GM12892 (cell line): ENCODE measurements around the gene RARRES2.

Source experiments
- DNase-seq: peaks from one replicate; pipeline ENCODE4 v3.0.0; 2011; ENCODE audit not compliant: insufficient read length
- FAIRE-seq: peaks from 2 replicates; lab custom pipeline; 2011; peaks lifted over from hg19 to GRCh38; lab: Jason Lieb, UNC
- POLR2A ChIP-seq: IDR thresholded peaks from 2 replicates; pipeline ENCODE4 v1.6.1; 2011; ENCODE audit warnings: low read depth, low read length, control low read depth
- POLR2AphosphoS5 ChIP-seq: IDR thresholded peaks from 2 replicates; pipeline ENCODE4 v1.6.1; 2011; ENCODE audit warnings: low read depth, low read length, control low read depth
- TAF1 ChIP-seq: IDR thresholded peaks from 2 replicates; pipeline ENCODE4 v1.6.1; 2011; ENCODE audit warnings: low read depth, mild to moderate bottlenecking, control low read depth, low read length, borderline replicate concordance

RARRES2 gene

GRCh38 chr7:150374472-150374871 is 33.0 kb upstream of the RARRES2 start:
- DNase-seq = no peak
- TF ChIP-seq TAF1 = no peak
- no peak for TF ChIP-seq POLR2AphosphoS5
- no peak for TF ChIP-seq POLR2A
- FAIRE-seq = no peak

GRCh38 chr7:150374026-150374425 is 32.6 kb upstream of the RARRES2 start:
- FAIRE-seq (no peak), DNase-seq (no peak)
- no peak for TF ChIP-seq POLR2A
- no peak for TF ChIP-seq TAF1

GRCh38 chr7:150373049-150373801 is 31.8 kb upstream of the RARRES2 start:
- FAIRE-seq (no peak), DNase-seq (no peak)
- TF ChIP-seq POLR2AphosphoS5 (peak; percentile 44), TAF1 (no peak)

- FAIRE-seq = no peak
Observed at GRCh38 chr7:150372271-150373048, 31.0 kb upstream of the RARRES2 start.

GRCh38 chr7:150371996-150372270 is 30.5 kb upstream of the RARRES2 start:
- DNase-seq (no peak), FAIRE-seq (no peak)
- TF ChIP-seq POLR2A (no peak), TAF1 (no peak)

More at GRCh38 chr7:150372271-150373048, 31.0 kb upstream of the RARRES2 start:
- no peak for DNase-seq
- no peak for TF ChIP-seq POLR2A
- no peak for TF ChIP-seq POLR2AphosphoS5
- TF ChIP-seq TAF1 = no peak

- no peak for TF ChIP-seq TAF1
- 0 out of 2 replicates have a peak, but pooled peaks have one; percentile 29 for TF ChIP-seq POLR2A
- TF ChIP-seq POLR2AphosphoS5 = no peak
- DNase-seq (no peak), FAIRE-seq (no peak)
Observed at GRCh38 chr7:150371131-150371995, 29.9 kb upstream of the RARRES2 start.

GRCh38 chr7:150370612-150371071 is 29.2 kb upstream of the RARRES2 start:
- no peak for TF ChIP-seq POLR2AphosphoS5
- TF ChIP-seq TAF1 = no peak
- no peak for TF ChIP-seq POLR2A
- DNase-seq = no peak
- no peak for FAIRE-seq

- FAIRE-seq = no peak
- DNase-seq = no peak
- TF ChIP-seq POLR2A (no peak), POLR2AphosphoS5 (no peak; the same call in 1 of the 2 replicates), TAF1 (no peak)
Observed at GRCh38 chr7:150369748-150370501, 28.5 kb upstream of the RARRES2 start.

- DNase-seq = no peak
- FAIRE-seq = peak; percentile 84
- 0 out of 2 replicates have a peak, but pooled peaks have one; percentile 20 for TF ChIP-seq TAF1
- TF ChIP-seq POLR2AphosphoS5 = peak; percentile 58
- peak; percentile 35 for TF ChIP-seq POLR2A
Observed at GRCh38 chr7:150368884-150369747, 27.7 kb upstream of the RARRES2 start.
